Chondrocyte (in vitro differentiated cells): ENCODE results near the gene FMNL2. TPM values are rescaled to one million over a fixed set of nuclear protein-coding genes. Genes with fewer than 3 reads are reported as not detected.

ENCODE experiments used
- DNase-seq: peaks from one replicate; pipeline ENCODE4 v3.0.0; 2021; ENCODE audit warnings: mixed read lengths, low spot score
- H3K27ac Mint-ChIP-seq: one replicate; pipeline ENCODE4 v1.8.0; 2021; ENCODE audit warnings: mild to moderate bottlenecking, moderate library complexity, mixed read lengths; ENCODE audit not compliant: unreplicated experiment
- H3K27me3 Mint-ChIP-seq: 2 replicates; pipeline ENCODE4 v1.8.0; 2021; ENCODE audit warnings: low read depth, mixed read lengths
- H3K36me3 Mint-ChIP-seq: 2 replicates; pipeline ENCODE4 v1.8.0; 2021; ENCODE audit warnings: low read depth, mixed read lengths
- H3K4me1 Mint-ChIP-seq: 2 replicates; pipeline ENCODE4 v1.8.0; 2021; ENCODE audit warnings: low read depth, mild to moderate bottlenecking, mixed read lengths
- H3K4me3 Mint-ChIP-seq: one replicate; pipeline ENCODE4 v1.8.0; 2021; ENCODE audit warnings: mild to moderate bottlenecking, moderate library complexity, mixed read lengths; ENCODE audit not compliant: unreplicated experiment
- H3K9me3 Mint-ChIP-seq: 2 replicates; pipeline ENCODE4 v1.8.0; 2021; ENCODE audit warnings: low read depth, mixed read lengths
- CTCF ChIP-seq: fragments of 200-600 bp; sonication (generic); IDR thresholded peaks from 2 replicates; pipeline ENCODE4 v1.5.0; 2021; ENCODE audit warnings: antibody characterized with exemption, mild to moderate bottlenecking, moderate library complexity
- total RNA-seq: library from RNA; stranded (reverse); gene quantifications from 3 replicates; pipeline ENCODE4 v1.2.1, GENCODE V29; 2021

Gene FMNL2
- total RNA-seq, 1 donor from 2014 or later = 33.9 TPM

GRCh38 chr2:152583512-152584229 lies 248.7 kb downstream of the FMNL2 start:
- H3K4me1 Mint-ChIP-seq = peaks cover 72% of the 10 kb centered on the region
- no peak overlapping the region for H3K27ac Mint-ChIP-seq
- no peak overlapping the region for H3K4me3 Mint-ChIP-seq

GRCh38 chr2:152584301-152584700 lies 249.3 kb downstream of the FMNL2 start:
- Mint-ChIP-seq H3K9me3 (no peaks in the 10 kb centered on the region), H3K4me3 (no peak overlapping the region), H3K4me1 (peaks cover 72% of the 10 kb centered on the region), H3K27me3 (no peaks in the 10 kb centered on the region), H3K27ac (no peak overlapping the region), H3K36me3 (peaks cover 3% of the 10 kb centered on the region)
- no peak for TF ChIP-seq CTCF
- no peak for DNase-seq

More at GRCh38 chr2:152583512-152584229, 248.7 kb downstream of the FMNL2 start:
- DNase-seq = no peak
- Mint-ChIP-seq H3K9me3 (no peaks in the 10 kb centered on the region), H3K27me3 (no peaks in the 10 kb centered on the region), H3K36me3 (peaks cover 3% of the 10 kb centered on the region)
- no peak for TF ChIP-seq CTCF

- H3K36me3 Mint-ChIP-seq = peaks cover 3% of the 10 kb centered on the region
- no peak for DNase-seq
- no peak for TF ChIP-seq CTCF
- H3K9me3 Mint-ChIP-seq = no peaks in the 10 kb centered on the region
- H3K27me3 Mint-ChIP-seq = no peaks in the 10 kb centered on the region
- no peak overlapping the region for H3K4me3 Mint-ChIP-seq
- peak overlapping the region; percentile 1 for H3K27ac Mint-ChIP-seq
- peaks cover 60% of the 10 kb centered on the region for H3K4me1 Mint-ChIP-seq
Observed at GRCh38 chr2:152585830-152586484, 251.0 kb downstream of the FMNL2 start.

GRCh38 chr2:152587187-152587947 lies 252.4 kb downstream of the FMNL2 start:
- no peaks in the 10 kb centered on the region for H3K36me3 Mint-ChIP-seq
- peaks cover 49% of the 10 kb centered on the region for H3K4me1 Mint-ChIP-seq
- TF ChIP-seq CTCF = no peak
- DNase-seq = no peak
- no peak overlapping the region for H3K27ac Mint-ChIP-seq
- no peak overlapping the region for H3K4me3 Mint-ChIP-seq
- no peaks in the 10 kb centered on the region for H3K9me3 Mint-ChIP-seq
- H3K27me3 Mint-ChIP-seq = no peaks in the 10 kb centered on the region

GRCh38 chr2:152588998-152589397 lies 254.0 kb downstream of the FMNL2 start:
- no peak overlapping the region for H3K4me3 Mint-ChIP-seq
- peaks cover 34% of the 10 kb centered on the region for H3K4me1 Mint-ChIP-seq
- H3K27me3 Mint-ChIP-seq = no peaks in the 10 kb centered on the region
- no peak for DNase-seq
- TF ChIP-seq CTCF = no peak
- peaks cover 4% of the 10 kb centered on the region for H3K36me3 Mint-ChIP-seq
- H3K9me3 Mint-ChIP-seq = no peaks in the 10 kb centered on the region
- no peak overlapping the region for H3K27ac Mint-ChIP-seq
